ENCODE measurements around the gene ACTRT2.

ACTRT2 gene

GRCh38 chr1:3037281-3038040 lies 16.2 kb downstream of the ACTRT2 start:
- Mint-ChIP-seq H3K9me3 (no peaks in the 10 kb centered on the region), H3K4me1 (no peaks in the 10 kb centered on the region), H3K27me3 (peaks cover 5% of the 10 kb centered on the region), H3K36me3 (no peaks in the 10 kb centered on the region), H3K27ac (no peak overlapping the region), H3K4me3 (no peak overlapping the region)
- no peak for ATAC-seq

DNA sequence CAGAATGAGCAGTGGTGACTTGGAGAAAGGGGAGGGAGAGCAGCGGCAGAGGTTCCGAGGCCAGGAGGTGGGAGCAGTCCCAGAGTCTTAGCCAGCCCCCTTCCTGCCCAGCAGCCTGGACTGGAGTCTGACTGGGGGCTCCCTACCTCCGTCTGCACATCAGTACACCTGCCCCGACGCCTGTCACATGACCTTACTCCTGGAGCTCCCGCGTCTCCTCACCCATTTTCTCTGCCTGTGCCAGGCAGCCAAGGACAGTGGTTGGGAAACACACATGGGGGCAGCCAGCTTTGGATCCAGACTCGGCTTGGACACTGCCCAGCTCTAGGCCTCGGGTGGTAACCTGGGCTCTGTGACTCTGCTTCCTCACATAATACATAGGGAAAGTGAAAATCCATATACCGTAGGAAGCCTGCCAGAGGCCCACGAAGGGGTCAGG lies 16.9 kb downstream of the ACTRT2 start:
- no peaks in the 10 kb centered on the region for H3K9me3 Mint-ChIP-seq
- H3K4me3 Mint-ChIP-seq: no peak overlapping the region
- no peaks in the 10 kb centered on the region for H3K36me3 Mint-ChIP-seq
- no peaks in the 10 kb centered on the region for H3K4me1 Mint-ChIP-seq
- no peak for ATAC-seq
- H3K27ac Mint-ChIP-seq: no peak overlapping the region
- no peaks in the 10 kb centered on the region for H3K27me3 Mint-ChIP-seq

DNA sequence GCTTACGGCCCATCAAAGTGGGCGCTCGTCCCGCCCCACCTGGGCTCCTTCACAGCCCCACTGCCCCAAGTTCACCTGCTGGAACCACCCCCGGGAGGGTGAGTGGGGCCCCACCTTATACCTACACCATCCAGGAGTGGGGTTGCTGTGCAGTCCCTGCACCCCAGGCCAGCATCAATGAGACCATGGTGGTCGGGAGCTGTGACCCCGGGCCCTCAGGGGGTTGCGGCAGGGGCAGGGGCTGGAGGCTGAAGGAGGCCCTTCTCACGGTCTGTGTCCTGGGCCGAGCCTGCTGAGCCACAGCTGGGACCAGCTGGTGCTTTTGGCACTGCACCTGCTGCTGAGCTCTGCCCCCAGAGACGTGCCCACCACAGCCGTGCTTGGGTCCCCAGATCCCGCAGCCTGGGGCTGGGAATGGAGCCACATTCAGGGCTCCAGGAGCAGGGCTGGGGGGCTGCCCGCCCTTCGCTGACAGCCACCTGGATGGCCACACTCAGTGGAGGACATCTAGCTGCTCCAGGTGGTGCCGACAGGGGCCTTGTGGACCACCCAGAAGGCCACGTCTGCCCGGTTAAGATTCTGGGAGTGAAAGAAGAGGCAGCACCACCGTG lies 17.4 kb downstream of the ACTRT2 start:
- no peaks in the 10 kb centered on the region for H3K36me3 Mint-ChIP-seq
- no peak for ATAC-seq
- peaks cover under 1% of the 10 kb centered on the region for H3K27me3 Mint-ChIP-seq
- no peak overlapping the region for H3K27ac Mint-ChIP-seq
- no peaks in the 10 kb centered on the region for H3K4me1 Mint-ChIP-seq
- no peaks in the 10 kb centered on the region for H3K9me3 Mint-ChIP-seq
- no peak overlapping the region for H3K4me3 Mint-ChIP-seq

- H3K27me3 Mint-ChIP-seq: peaks cover 14% of the 10 kb centered on the region
- H3K9me3 Mint-ChIP-seq: no peaks in the 10 kb centered on the region
- H3K36me3 Mint-ChIP-seq: no peaks in the 10 kb centered on the region
- H3K27ac Mint-ChIP-seq: no peak overlapping the region
- no peak overlapping the region for H3K4me3 Mint-ChIP-seq
- no peak for ATAC-seq
- H3K4me1 Mint-ChIP-seq: no peaks in the 10 kb centered on the region
Observed at GRCh38 chr1:3040004-3040403, 18.7 kb downstream of the ACTRT2 start.

- Mint-ChIP-seq H3K9me3 (no peaks in the 10 kb centered on the region), H3K27ac (no peak overlapping the region), H3K27me3 (peaks cover 25% of the 10 kb centered on the region), H3K4me3 (no peak overlapping the region), H3K4me1 (no peaks in the 10 kb centered on the region), H3K36me3 (no peaks in the 10 kb centered on the region)
- ATAC-seq: no peak
Observed at GRCh38 chr1:3042481-3042880, 21.2 kb downstream of the ACTRT2 start.

DNA sequence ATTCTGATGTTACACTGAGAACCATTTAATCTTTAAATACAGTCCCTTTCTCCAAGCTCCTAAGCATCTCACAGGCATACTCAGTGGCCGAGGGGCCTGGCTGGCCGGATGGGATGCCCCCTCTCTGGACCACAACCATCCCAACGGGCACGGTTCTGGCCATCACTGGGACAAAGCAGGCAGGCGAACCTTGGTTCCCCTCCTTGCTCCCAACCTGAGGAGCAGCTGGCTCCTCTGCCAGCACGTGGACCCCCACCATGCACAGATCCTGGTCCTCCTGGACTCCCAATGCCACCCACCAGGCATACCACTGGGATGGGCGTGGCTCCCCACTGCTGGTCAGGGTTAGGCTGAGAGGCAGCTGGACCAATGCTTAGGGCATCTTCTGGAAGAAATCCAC lies 27.9 kb downstream of the ACTRT2 start:
- ATAC-seq: no peak
- Mint-ChIP-seq H3K27ac (no peak overlapping the region), H3K9me3 (peaks cover 9% of the 10 kb centered on the region), H3K36me3 (peaks cover 6% of the 10 kb centered on the region), H3K4me3 (no peak overlapping the region), H3K27me3 (peaks cover 61% of the 10 kb centered on the region), H3K4me1 (no peaks in the 10 kb centered on the region)

DNA sequence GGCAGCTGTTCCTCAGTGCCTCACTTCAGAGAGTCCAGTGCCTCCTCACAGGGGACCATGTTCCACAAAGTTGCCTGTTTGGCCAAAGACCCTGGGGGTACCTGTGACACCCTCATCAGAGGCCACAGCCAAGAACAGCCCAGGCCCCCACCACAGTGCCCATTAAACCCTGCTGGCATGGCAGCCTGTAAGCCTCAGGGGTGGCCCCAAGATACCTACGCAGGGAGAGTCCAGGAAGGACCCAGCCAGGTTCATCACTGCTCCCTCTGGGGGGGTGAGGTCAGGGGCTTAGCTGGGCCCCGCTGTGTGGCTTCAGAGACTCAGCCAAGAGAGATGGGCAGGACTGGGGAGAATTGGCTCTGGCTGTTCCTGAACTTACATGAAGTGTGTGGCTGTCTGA lies 28.6 kb downstream of the ACTRT2 start:
- H3K27me3 Mint-ChIP-seq: peaks cover 59% of the 10 kb centered on the region
- H3K4me3 Mint-ChIP-seq: no peak overlapping the region
- peaks cover 6% of the 10 kb centered on the region for H3K36me3 Mint-ChIP-seq
- H3K4me1 Mint-ChIP-seq: no peaks in the 10 kb centered on the region
- ATAC-seq: peak; percentile 24
- no peak overlapping the region for H3K27ac Mint-ChIP-seq
- H3K9me3 Mint-ChIP-seq: peaks cover 9% of the 10 kb centered on the region

GRCh38 chr1:3050603-3051002 lies 29.3 kb downstream of the ACTRT2 start:
- Mint-ChIP-seq H3K36me3 (peaks cover 6% of the 10 kb centered on the region), H3K27me3 (peaks cover 56% of the 10 kb centered on the region), H3K9me3 (peaks cover 9% of the 10 kb centered on the region), H3K27ac (no peak overlapping the region), H3K4me1 (no peaks in the 10 kb centered on the region), H3K4me3 (no peak overlapping the region)
- no peak for ATAC-seq

DNA sequence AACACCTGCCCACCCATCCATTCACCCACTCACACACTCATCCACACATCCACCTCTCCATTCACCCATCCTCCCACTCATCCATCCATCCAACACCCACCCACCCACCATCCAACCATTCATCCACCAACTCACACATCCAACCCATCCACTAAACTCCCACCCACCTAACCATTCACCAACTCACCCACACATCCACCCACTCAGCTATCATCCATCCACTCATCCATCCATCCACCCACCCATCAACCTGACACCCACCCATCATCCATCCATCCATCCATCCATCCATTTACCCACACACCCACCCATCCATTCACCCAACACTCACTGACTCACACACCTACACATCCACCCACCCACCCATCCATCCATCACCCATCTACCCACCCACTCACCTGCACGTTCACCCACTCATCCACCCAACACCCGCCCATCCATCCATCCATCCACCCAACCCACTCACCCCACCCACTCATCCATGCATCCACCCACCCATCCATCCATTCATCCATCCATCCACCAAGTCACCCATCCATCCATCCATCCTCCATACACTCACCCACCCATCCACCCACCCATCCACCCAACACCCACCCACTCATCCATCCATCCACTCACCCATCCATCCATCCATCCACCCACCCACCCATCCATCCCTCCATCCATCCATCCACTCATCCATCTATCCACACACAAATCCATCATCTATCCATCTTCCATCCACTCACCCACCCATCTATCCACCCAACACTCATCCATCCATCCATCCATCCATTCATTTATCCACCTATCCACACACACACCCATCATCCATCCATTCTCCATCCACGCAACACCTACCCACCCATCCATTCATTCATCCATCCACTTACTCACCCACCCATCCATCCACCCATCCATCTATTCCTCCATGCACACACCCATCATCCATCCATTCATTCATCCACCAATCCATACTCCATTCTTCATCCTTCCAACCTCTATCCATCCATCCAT lies 30.3 kb downstream of the ACTRT2 start:
- no peaks in the 10 kb centered on the region for H3K4me1 Mint-ChIP-seq
- peak; percentile 47 for ATAC-seq
- peaks cover 9% of the 10 kb centered on the region for H3K9me3 Mint-ChIP-seq
- peaks cover 6% of the 10 kb centered on the region for H3K36me3 Mint-ChIP-seq
- no peak overlapping the region for H3K27ac Mint-ChIP-seq
- H3K27me3 Mint-ChIP-seq: peaks cover 56% of the 10 kb centered on the region
- no peak overlapping the region for H3K4me3 Mint-ChIP-seq

GRCh38 chr1:3052501-3052900 lies 31.2 kb downstream of the ACTRT2 start:
- no peak overlapping the region for H3K4me3 Mint-ChIP-seq
- H3K4me1 Mint-ChIP-seq: no peaks in the 10 kb centered on the region
- no peak for ATAC-seq
- peaks cover 9% of the 10 kb centered on the region for H3K9me3 Mint-ChIP-seq
- H3K36me3 Mint-ChIP-seq: peaks cover 6% of the 10 kb centered on the region
- H3K27ac Mint-ChIP-seq: no peak overlapping the region
- H3K27me3 Mint-ChIP-seq: peaks cover 47% of the 10 kb centered on the region

DNA sequence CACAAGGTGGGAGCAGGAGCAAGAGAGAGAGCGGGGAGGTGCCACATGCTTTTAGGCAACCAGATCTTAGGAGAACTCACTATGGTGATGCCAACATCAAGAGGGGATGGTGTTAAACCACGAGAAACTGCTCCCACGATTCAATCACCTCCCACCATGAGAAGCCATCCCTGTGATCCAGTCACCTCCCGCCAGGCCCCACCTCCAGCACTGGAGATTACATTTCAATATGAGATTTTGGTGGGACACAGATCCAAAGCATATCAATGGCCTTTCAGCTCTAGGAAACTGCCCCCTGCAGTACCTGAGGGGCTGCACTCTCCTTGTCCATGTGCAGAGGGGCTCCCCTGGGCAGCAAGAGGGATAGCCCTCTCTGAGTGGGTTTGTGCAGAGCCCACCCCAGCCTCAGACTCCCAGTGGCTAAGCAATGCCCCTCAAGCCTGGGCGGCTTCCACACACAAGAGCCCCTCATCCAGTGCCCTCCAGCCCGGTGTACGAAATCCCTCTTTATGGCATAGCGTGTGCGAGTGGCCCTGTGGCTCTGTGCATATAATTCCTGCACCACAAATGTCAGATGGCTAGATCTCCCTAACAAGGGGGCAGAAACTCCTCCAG lies 32.2 kb downstream of the ACTRT2 start:
- peaks cover 9% of the 10 kb centered on the region for H3K9me3 Mint-ChIP-seq
- H3K36me3 Mint-ChIP-seq: peaks cover 6% of the 10 kb centered on the region
- no peak overlapping the region for H3K27ac Mint-ChIP-seq
- peaks cover 49% of the 10 kb centered on the region for H3K27me3 Mint-ChIP-seq
- no peak overlapping the region for H3K4me3 Mint-ChIP-seq
- ATAC-seq: no peak
- H3K4me1 Mint-ChIP-seq: no peaks in the 10 kb centered on the region

GRCh38 chr1:3053986-3054385 lies 32.7 kb downstream of the ACTRT2 start:
- Mint-ChIP-seq H3K27ac (no peak overlapping the region), H3K9me3 (peaks cover 9% of the 10 kb centered on the region), H3K4me3 (no peak overlapping the region), H3K27me3 (peaks cover 53% of the 10 kb centered on the region), H3K4me1 (no peaks in the 10 kb centered on the region), H3K36me3 (peaks cover 6% of the 10 kb centered on the region)
- ATAC-seq: no peak

GRCh38 chr1:3054474-3054873 lies 33.2 kb downstream of the ACTRT2 start:
- H3K27ac Mint-ChIP-seq: no peak overlapping the region
- peaks cover 53% of the 10 kb centered on the region for H3K27me3 Mint-ChIP-seq
- peaks cover 6% of the 10 kb centered on the region for H3K36me3 Mint-ChIP-seq
- H3K4me1 Mint-ChIP-seq: no peaks in the 10 kb centered on the region
- peaks cover 9% of the 10 kb centered on the region for H3K9me3 Mint-ChIP-seq
- ATAC-seq: no peak
- no peak overlapping the region for H3K4me3 Mint-ChIP-seq

DNA sequence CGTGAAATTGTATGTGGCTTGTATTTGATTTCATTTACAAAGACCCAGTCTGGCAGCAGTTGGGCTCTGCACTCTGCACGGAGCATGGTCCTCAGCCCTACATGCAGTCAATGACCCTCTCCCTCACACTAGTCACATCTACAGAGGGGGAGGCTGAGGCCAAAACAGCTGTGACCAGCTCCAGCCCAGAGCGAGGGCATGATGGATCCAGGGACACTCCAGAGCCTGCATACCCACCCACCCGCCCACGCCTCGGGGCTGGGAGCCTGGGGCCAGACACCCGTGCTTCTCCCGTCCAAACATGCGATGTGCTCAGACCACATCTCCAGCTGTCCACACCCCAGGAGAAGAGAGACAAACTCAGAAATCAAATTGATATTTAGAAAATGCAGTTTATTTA lies 33.8 kb downstream of the ACTRT2 start:
- Mint-ChIP-seq H3K36me3 (peaks cover 6% of the 10 kb centered on the region), H3K4me1 (no peaks in the 10 kb centered on the region), H3K9me3 (peaks cover 9% of the 10 kb centered on the region), H3K4me3 (no peak overlapping the region), H3K27me3 (peaks cover 48% of the 10 kb centered on the region), H3K27ac (no peak overlapping the region)
- ATAC-seq: no peak

- H3K9me3 Mint-ChIP-seq: peaks cover 5% of the 10 kb centered on the region
- peaks cover 6% of the 10 kb centered on the region for H3K36me3 Mint-ChIP-seq
- no peak overlapping the region for H3K4me3 Mint-ChIP-seq
- H3K27ac Mint-ChIP-seq: no peak overlapping the region
- no peaks in the 10 kb centered on the region for H3K4me1 Mint-ChIP-seq
- peaks cover 43% of the 10 kb centered on the region for H3K27me3 Mint-ChIP-seq
- ATAC-seq: no peak
Observed at GRCh38 chr1:3056641-3057040, 35.4 kb downstream of the ACTRT2 start.
